Breast epithelium (tissue), 4 donors: ENCODE data around the gene FAM32A. TPM values are rescaled to one million over a fixed set of nuclear protein-coding genes. Genes with fewer than 3 reads are reported as not detected.

ENCODE experiments used
- DNase-seq, 2 donors: peaks; one replicate each; pipeline ENCODE4 v3.0.0-alpha.2; 2019; ENCODE audit warnings: low spot score in 2 of 2
- H3K27ac ChIP-seq, 2 donors: fragments of 200-600 bp; sonication (generic) in 1 of 2; one replicate each; pipeline ENCODE4 v1.5.1; 2016 to 2019; ENCODE audit warnings: mild to moderate bottlenecking in 1 of 2
- H3K27me3 ChIP-seq, 2 donors: fragments of 200-600 bp; sonication (generic) in 1 of 2; one replicate each; pipeline versions ENCODE4 v1.5.1 to v1.6.0; 2017 to 2019; ENCODE audit warnings: control low read depth in 1 of 2, mild to moderate bottlenecking in 1 of 2
- H3K36me3 ChIP-seq: fragments of 200-600 bp; one replicate; pipeline ENCODE4 v1.5.1; 2019
- H3K4me1 ChIP-seq, 2 donors: fragments of 200-600 bp; sonication (generic); one replicate each; pipeline ENCODE4 v1.5.1; 2016 to 2019; ENCODE audit warnings: control low read depth in 1 of 2
- H3K4me3 ChIP-seq, 3 donors: fragments of 200-600 bp; sonication (generic); 1 replicate in 2 of 3; 2 replicates in 1 of 3; pipeline ENCODE4 v1.5.1; 2016 to 2019; ENCODE audit warnings: mild to moderate bottlenecking in 3 of 3, moderate library complexity in 2 of 3
- H3K9me3 ChIP-seq, 2 donors: fragments of 200-600 bp; sonication (generic) in 1 of 2; one replicate each; pipeline ENCODE4 v1.5.1; 2016 to 2019; ENCODE audit warnings: control low read depth in 1 of 2
- CTCF ChIP-seq, 3 donors: fragments of 450-650 bp; IDR thresholded peaks; one replicate each; pipeline ENCODE4 v1.5.1; 2016 to 2017; ENCODE audit warnings: antibody characterized with exemption in 3 of 3, mild to moderate bottlenecking in 3 of 3, moderate library complexity in 3 of 3
- POLR2A ChIP-seq: fragments of 450-650 bp; IDR thresholded peaks from one replicate; pipeline ENCODE4 v1.6.1; 2016; ENCODE audit warnings: antibody characterized with exemption, mild to moderate bottlenecking, moderate library complexity
- POLR2AphosphoS5 ChIP-seq, 3 donors: sonication (generic); formaldehyde crosslinking; IDR thresholded peaks; one replicate each; pipeline ENCODE4 v1.6.1; 2017; ENCODE audit warnings: antibody characterized with exemption in 3 of 3
- intact Hi-C: fragments of 100-400 bp; cut with DNase I; formaldehyde crosslinking; loops from one replicate; pipeline ENCODE4 v1.15.1; 2023; ENCODE audit warnings: low total_unique reads
- total RNA-seq, 3 donors: library from RNA; depleted of rRNA; stranded (reverse); fragments of >200 nt; gene quantifications; one replicate each; pipeline ENCODE4 v1.1.0, GENCODE V29; 2016

FAM32A gene
- total RNA-seq, 3 donors from 2014 or later: 80.0 to 112 (median 86.3) TPM

GRCh38 chr19:16157601-16158000, 27.6 kb upstream of the FAM32A start:
- Histone ChIP-seq H3K4me3 (no peak overlapping the region), H3K36me3 (no peaks in the 10 kb centered on the region), H3K4me1 (no peaks in the 10 kb centered on the region), H3K9me3 (peaks cover 0 to 4% of the 10 kb centered on the region in 2 donors), H3K27ac (no peak overlapping the region), H3K27me3 (no peaks in the 10 kb centered on the region)
- intact Hi-C loops: no loop called here
- no peak for TF ChIP-seq POLR2A
- TF ChIP-seq CTCF (IDR thresholded peaks at IDR 0.05): no peak
- no peak for TF ChIP-seq POLR2AphosphoS5 (IDR thresholded peaks at IDR 0.05)
- DNase-seq: no peak

- no peak overlapping the region for H3K4me3 ChIP-seq
- DNase-seq: no peak
- H3K27me3 ChIP-seq: no peaks in the 10 kb centered on the region
- H3K36me3 ChIP-seq: no peaks in the 10 kb centered on the region
- intact Hi-C loops: no loop called here
- no peak overlapping the region for H3K27ac ChIP-seq
- no peaks in the 10 kb centered on the region for H3K4me1 ChIP-seq
- H3K9me3 ChIP-seq: no peaks in the 10 kb centered on the region
- no peak for TF ChIP-seq CTCF (IDR thresholded peaks at IDR 0.05)
- no peak for TF ChIP-seq POLR2AphosphoS5 (IDR thresholded peaks at IDR 0.05)
- TF ChIP-seq POLR2A: no peak
These were observed 25.6 kb upstream of the FAM32A start for GRCh38 chr19:16159655-16160054.

GRCh38 chr19:16160445-16160942, 24.7 kb upstream of the FAM32A start:
- no peaks in the 10 kb centered on the region for H3K4me1 ChIP-seq
- no peak overlapping the region for H3K4me3 ChIP-seq
- no peaks in the 10 kb centered on the region for H3K9me3 ChIP-seq
- no peak for DNase-seq
- intact Hi-C loops: no loop called here
- no peak for TF ChIP-seq POLR2A
- no peak for TF ChIP-seq CTCF (IDR thresholded peaks at IDR 0.05)
- TF ChIP-seq POLR2AphosphoS5 (IDR thresholded peaks at IDR 0.05): no peak
- no peak overlapping the region for H3K27ac ChIP-seq
- H3K36me3 ChIP-seq: no peaks in the 10 kb centered on the region
- no peaks in the 10 kb centered on the region for H3K27me3 ChIP-seq

- TF ChIP-seq POLR2AphosphoS5 (IDR thresholded peaks at IDR 0.05) (no peak), CTCF (IDR thresholded peaks at IDR 0.05) (no peak), POLR2A (no peak)
- DNase-seq: no peak
- Histone ChIP-seq H3K4me1 (no peaks in the 10 kb centered on the region), H3K4me3 (no peak overlapping the region), H3K36me3 (no peaks in the 10 kb centered on the region), H3K9me3 (no peaks in the 10 kb centered on the region), H3K27ac (no peak overlapping the region), H3K27me3 (no peaks in the 10 kb centered on the region)
- intact Hi-C loops: no loop called here
These were observed 24.2 kb upstream of the FAM32A start for GRCh38 chr19:16160943-16161560.

GRCh38 chr19:16161840-16162239, 23.4 kb upstream of the FAM32A start:
- no peak for DNase-seq
- TF ChIP-seq POLR2A (no peak), POLR2AphosphoS5 (IDR thresholded peaks at IDR 0.05) (no peak), CTCF (IDR thresholded peaks at IDR 0.05) (no peak)
- Histone ChIP-seq H3K27me3 (no peaks in the 10 kb centered on the region), H3K4me1 (no peaks in the 10 kb centered on the region), H3K27ac (no peak overlapping the region), H3K9me3 (no peaks in the 10 kb centered on the region), H3K36me3 (no peaks in the 10 kb centered on the region), H3K4me3 (no peak overlapping the region)
- intact Hi-C loops: no loop called here
